ENCODE measurements around the gene GNMT.
"Not testable (repeated sequence)": the region's sequence is repeated elsewhere in the genome, so short reads cannot be mapped to it uniquely, and the experiment has no call there.

The GNMT gene

DNA sequence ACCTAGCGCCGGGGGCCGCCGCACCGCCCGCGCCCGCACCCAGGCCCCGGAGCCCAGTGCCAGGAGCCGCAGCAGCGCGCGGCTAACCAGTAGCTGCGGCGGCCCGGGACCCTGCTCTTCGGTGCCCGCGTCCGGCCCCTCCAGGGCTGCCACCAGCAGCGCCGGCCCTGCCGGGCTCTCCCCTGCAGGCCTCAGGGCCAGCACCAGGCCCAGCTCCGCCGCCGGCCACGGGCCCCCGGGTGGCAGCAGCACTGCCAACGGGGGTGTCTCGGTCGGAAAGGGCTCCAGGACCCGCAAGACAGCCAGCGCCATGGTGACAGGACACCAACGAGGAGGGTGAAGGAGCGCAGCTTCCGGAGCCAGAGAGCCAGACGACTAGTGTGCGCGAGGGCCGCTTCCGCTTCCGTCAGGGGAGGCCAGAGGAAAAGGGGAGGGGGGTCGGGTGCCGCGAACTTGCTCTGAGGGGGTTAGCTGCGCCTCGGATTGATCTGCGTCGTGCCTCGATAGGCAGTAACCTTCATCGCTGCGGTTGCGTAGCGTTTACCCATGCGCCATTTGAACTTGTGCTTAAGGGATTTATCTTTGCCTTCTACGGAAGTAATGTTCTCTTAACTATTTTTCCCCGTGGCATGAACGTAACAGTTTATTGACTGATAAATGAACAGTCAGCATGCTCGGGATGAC, 18.4 kb downstream of the GNMT start, which contains the start of gene PEX6:
PEX6 (minus strand) TSS at position 343 of the 684 bp plus-strand sequence; CDS start at position 312, 31 bp downstream.
- DNase-seq = peak; percentile 88 to 90

GRCh38 chr6:42979523-42980177, 19.1 kb downstream of the GNMT start:
- no peak for DNase-seq

DNA sequence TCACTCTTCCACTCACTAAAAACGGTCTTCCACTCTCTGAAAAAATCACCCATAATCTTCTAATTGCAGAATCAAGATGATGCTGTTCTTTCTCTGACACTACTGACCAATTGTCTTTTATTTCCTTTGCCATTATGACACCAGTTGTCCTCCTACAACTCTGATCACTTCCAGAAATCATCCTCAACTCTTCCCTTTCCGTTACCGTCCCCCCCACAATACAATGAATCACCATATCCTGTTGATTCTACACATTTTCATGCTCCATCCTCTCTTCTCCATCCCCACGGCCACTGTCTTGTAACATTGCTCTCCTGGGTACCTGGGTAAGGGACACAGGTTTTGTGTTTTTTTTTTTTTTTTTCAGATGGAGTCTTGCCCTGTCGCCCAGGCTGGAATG, 21.3 kb downstream of the GNMT start:
- DNase-seq = no peak

DNA sequence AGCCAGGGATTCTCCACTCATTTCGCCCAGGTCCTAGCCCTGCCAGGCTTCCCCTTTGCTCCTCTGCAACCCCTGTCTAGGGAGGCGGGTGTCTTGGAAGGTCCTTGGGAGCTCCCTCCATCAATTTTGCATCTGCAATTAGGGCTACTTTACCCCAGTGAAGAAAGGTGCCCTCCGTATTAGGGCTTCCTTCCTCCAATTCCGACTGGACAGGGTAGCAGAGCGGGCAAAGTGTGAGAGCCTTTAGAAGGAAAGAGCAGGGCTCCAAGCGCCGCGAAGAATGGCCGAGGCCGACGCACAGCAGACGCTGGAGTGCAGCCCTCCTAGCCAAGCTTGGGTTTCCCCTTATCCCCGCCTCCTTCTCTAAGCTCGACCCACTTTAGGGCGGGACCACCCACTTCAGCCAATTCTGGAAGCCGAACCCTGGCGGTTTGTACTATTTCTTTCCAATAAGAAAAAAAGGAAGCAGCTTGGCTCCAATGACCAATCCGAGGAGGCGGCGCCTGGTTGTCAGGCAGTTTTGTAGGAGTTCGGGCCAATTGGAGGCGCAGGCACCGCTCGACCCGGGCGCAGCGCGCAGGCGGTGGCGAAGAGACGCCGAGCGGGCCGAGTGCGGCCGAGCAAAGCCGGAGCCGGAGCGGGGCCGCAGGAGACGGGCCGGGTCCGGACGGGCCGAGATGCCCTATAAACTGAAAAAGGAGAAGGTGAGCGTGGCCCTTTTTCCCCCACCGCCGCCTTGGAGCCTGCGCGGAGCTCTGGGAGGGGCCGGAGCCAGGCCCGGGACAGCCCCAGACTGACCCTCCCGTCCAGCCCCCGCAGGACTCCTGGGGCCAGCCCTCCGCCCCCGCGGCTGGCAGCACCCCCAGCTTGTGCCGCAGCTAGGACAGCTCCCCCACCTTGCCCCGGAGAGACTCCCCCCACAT, 23.7 kb downstream of the GNMT start, which contains the start of gene PPP2R5D:
PPP2R5D (plus strand) TSS at position 570 of the 923 bp plus-strand sequence; CDS start at position 678, 108 bp downstream.
- peak; percentile 98 for DNase-seq

- peak in 1 of 2 experiments; percentile 26 for DNase-seq
Observed at GRCh38 chr6:42984924-42985475, 24.4 kb downstream of the GNMT start.

- DNase-seq = no peak
Observed at GRCh38 chr6:42987533-42988451, 27.2 kb downstream of the GNMT start.

DNA sequence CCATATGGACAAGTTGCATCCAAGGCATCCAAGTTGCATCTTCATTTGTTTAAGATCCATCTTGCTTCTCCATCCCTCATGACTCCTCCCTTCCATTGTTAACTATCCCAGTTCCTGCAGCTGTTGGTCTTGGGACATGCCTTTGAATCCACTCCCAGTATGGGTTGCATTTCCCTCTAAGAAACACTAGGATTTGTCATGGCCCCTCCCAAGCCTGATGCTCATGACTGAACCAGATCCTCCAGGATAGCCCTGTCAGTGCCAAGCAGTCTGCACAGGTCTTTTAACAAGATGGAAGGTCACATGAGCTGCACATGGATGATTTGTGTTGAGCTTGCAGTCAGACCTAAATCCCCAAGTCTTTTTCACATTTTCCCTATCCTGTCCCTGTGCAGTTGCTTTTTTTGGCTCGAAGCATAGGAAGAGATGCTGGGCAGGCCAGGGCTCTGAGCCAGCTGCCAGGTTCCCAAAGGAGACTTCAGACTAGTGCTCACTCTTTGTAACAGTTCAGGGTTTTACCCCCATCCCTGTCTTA, 28.0 kb downstream of the GNMT start:
- DNase-seq = no peak

DNA sequence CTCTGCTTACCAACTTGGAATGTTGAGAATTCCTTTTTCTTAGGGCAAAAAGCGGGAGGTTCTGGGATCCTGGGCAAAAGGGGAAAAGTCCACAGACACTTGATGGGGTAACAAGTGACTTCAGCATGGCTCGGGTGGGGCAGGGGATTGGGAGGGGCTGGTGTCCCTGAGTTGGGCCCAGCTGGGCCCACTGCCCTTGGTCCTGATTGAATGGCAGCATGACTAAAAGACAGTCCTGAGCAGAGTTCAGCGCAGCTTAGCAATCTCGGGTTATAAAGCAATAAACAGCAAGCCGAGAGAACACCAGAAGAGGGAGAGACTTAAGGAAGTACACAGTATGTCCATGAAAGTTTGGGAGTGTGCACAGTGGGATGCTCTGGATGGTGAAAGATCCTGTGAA, 29.4 kb downstream of the GNMT start:
- DNase-seq = no peak

- DNase-seq = no peak
Observed at GRCh38 chr6:42993445-42993844, 32.9 kb downstream of the GNMT start.

- no peak for DNase-seq
Observed at GRCh38 chr6:42996513-42996912, 36.0 kb downstream of the GNMT start.

DNA sequence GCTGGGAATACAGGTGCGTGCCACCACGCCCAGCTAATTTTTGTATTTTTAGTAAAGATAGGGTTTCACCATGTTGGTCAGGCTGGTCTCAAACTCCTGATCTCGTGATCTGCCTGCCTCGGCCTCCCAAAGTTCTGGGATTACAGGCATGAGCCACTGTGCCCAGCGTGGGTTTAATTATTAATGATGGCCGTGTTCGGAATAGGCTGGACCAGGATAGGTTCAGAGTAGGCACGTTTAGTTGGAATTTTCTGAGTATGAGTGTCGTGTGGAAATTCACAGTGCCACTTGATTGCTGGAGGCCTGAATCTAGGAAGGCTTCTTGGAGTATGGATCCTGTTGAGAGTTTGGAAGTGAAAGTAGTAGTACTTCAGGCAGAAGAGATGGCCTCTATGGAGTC, 37.7 kb downstream of the GNMT start:
- DNase-seq = not testable (repeated sequence)

- no peak for DNase-seq
Observed at GRCh38 chr6:43001843-43002242, 41.3 kb downstream of the GNMT start.

GRCh38 chr6:43005844-43006243, 45.3 kb downstream of the GNMT start:
- DNase-seq = no peak

GRCh38 chr6:43006251-43006650, 45.7 kb downstream of the GNMT start:
- no peak for DNase-seq

DNA sequence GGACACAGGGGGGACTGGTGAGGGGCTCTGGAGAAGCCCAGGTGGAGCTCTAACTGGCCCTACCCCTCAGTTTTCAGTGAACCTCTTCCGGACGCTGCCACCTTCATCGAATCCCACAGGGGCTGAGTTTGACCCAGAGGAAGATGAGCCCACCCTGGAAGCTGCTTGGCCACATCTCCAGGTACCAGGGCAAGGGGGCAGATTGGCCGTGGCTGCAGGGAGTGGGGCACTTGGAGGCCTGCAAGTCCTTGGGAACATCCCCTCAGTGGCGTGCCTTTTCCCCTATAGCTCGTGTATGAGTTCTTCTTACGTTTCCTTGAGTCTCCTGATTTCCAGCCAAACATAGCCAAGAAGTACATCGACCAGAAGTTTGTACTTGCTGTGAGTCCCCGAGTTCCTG, 46.6 kb downstream of the GNMT start:
- DNase-seq = no peak

GRCh38 chr6:43009124-43009523, 48.6 kb downstream of the GNMT start:
- DNase-seq = peak; percentile 23 to 49

GRCh38 chr6:43011207-43011606, 50.7 kb downstream of the GNMT start:
- no peak for DNase-seq

DNA sequence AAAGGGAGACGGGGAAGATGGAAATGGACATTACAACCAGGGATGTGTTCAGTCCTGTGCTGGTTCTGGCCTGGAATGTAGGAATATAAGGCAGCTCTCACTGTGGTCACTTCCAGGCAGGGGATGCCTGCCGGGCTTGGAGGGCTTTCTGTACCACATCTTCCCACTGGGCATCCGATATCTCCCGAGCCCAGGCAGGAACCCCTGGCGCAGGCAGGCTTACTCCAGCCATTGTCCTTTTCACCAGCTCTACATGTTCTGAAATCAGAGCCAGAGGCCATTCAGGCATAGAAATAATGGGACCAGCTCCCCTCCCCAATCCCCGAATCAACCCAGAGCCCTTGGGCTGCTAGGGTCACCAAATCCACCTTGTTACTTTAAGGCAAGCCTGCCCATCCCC, 51.8 kb downstream of the GNMT start:
- DNase-seq = no peak

DNA sequence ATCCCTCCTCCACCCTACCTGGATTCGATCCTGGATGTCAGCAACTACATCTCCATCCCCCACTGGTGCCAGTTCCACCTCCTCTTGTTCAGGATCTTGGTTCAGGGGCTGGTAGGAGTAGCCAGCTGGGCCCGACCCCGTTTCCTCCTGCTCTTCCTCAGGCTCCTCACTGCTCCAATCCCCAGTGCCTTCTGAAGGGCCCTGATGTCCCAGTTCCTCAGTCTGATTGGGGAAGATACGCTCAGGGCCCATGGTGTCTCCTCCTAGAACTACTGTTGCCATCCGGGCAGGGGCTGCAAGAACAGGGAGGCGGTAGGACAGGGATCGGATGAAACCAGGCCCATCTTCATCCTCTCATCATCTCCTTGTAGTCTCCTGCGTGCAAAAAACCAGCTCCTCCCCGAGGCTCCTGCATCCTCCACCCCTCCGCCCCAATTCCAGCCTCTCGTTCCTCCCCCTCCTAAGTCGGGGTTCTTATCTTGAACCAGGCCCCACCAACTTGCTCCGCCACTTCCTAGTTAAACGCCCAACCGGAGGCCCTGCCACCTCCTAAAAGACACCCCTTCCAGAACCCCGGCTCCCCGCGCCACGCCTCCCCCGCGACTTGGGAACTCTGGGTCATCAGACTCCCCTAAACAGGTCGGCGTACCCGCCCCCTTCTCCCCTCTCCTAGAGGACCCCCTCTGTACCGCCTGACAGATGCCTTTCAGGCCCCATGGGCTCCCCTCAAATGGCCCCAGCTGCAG, 52.7 kb downstream of the GNMT start:
- peak in 1 of 2 experiments; percentile 17 for DNase-seq

All from activated CD4-positive, alpha-beta T cell treated with anti-CD3 and anti-CD28 coated beads, Interleukin-2, amount 50 U/mL, for 48 hours (primary cell).